ENCODE measurements around the gene KLHL14. TPM values are rescaled to one million over a fixed set of nuclear protein-coding genes. Genes with fewer than 3 reads are reported as not detected.

KLHL14 gene
- total RNA-seq, 1 donor from 2014 or later: 1.3 TPM

DNA sequence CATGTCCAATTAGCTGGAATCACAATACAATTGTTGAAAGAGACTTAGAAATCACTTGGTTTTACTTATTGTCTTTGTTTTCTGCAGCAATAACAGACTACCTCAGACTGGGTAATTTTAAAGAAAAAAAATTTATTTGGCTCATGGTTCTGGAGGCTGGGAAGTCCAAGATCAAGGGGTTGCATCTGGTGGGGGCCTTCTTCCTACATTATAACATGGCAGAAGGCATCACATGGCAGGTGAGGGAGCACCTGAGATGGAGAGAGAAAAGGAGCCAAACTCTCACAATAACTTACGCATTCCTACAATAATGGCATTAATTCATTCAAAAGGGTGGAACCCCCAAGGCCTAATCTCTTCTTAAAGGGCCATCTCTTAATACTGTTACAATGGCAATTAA is 37.5 kb upstream of the KLHL14 start:
- Mint-ChIP-seq H3K9me3 (ENCODE audit: unreplicated experiment) (no peaks in the 10 kb centered on the region), H3K27me3 (ENCODE audit: unreplicated experiment) (no peaks in the 10 kb centered on the region)

DNA sequence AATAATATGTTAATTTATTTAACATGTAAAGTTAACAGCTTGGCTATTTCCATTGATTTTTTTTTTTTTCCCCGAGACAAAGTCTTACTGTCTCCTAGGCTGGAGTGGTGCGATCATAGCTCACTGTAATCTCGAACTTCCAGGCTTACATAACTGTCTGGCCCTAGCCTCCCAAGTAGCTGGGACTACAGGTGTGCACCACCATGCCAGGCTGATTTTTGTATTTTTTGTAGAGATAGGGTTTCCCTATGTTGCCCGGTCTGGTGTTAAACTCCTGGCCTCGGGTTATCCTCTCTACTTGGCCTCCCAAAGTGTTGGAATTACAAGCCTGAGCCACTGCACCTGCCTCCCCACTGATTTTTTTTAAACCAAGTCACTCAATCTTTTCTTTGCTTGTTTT is 32.5 kb upstream of the KLHL14 start:
- TF ChIP-seq, protein P1, sequence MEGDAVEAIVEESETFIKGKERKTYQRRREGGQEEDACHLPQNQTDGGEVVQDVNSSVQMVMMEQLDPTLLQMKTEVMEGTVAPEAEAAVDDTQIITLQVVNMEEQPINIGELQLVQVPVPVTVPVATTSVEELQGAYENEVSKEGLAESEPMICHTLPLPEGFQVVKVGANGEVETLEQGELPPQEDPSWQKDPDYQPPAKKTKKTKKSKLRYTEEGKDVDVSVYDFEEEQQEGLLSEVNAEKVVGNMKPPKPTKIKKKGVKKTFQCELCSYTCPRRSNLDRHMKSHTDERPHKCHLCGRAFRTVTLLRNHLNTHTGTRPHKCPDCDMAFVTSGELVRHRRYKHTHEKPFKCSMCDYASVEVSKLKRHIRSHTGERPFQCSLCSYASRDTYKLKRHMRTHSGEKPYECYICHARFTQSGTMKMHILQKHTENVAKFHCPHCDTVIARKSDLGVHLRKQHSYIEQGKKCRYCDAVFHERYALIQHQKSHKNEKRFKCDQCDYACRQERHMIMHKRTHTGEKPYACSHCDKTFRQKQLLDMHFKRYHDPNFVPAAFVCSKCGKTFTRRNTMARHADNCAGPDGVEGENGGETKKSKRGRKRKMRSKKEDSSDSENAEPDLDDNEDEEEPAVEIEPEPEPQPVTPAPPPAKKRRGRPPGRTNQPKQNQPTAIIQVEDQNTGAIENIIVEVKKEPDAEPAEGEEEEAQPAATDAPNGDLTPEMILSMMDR (IDR thresholded peaks at IDR 0.05; ENCODE audit: unreplicated experiment): no peak
- Mint-ChIP-seq H3K4me1 (ENCODE audit: unreplicated experiment) (peaks cover 9% of the 10 kb centered on the region), H3K4me3 (ENCODE audit: unreplicated experiment) (no peak overlapping the region), H3K36me3 (ENCODE audit: low read depth, unreplicated experiment) (no peaks in the 10 kb centered on the region), H3K9me3 (ENCODE audit: unreplicated experiment) (no peaks in the 10 kb centered on the region), H3K27me3 (ENCODE audit: unreplicated experiment) (no peaks in the 10 kb centered on the region), H3K27ac (ENCODE audit: unreplicated experiment) (no peak overlapping the region)
- DNase-seq (ENCODE audit: low spot score): no peak

More for the DNA sequence above, 37.5 kb upstream of the KLHL14 start:
- no peak for DNase-seq (ENCODE audit: low spot score)
- no peak overlapping the region for H3K4me3 Mint-ChIP-seq (ENCODE audit: unreplicated experiment)
- H3K4me1 Mint-ChIP-seq (ENCODE audit: unreplicated experiment): no peaks in the 10 kb centered on the region
- no peaks in the 10 kb centered on the region for H3K36me3 Mint-ChIP-seq (ENCODE audit: low read depth, unreplicated experiment)
- TF ChIP-seq, protein P1 (IDR thresholded peaks at IDR 0.05; ENCODE audit: unreplicated experiment): no peak
- H3K27ac Mint-ChIP-seq (ENCODE audit: unreplicated experiment): no peak overlapping the region

DNA sequence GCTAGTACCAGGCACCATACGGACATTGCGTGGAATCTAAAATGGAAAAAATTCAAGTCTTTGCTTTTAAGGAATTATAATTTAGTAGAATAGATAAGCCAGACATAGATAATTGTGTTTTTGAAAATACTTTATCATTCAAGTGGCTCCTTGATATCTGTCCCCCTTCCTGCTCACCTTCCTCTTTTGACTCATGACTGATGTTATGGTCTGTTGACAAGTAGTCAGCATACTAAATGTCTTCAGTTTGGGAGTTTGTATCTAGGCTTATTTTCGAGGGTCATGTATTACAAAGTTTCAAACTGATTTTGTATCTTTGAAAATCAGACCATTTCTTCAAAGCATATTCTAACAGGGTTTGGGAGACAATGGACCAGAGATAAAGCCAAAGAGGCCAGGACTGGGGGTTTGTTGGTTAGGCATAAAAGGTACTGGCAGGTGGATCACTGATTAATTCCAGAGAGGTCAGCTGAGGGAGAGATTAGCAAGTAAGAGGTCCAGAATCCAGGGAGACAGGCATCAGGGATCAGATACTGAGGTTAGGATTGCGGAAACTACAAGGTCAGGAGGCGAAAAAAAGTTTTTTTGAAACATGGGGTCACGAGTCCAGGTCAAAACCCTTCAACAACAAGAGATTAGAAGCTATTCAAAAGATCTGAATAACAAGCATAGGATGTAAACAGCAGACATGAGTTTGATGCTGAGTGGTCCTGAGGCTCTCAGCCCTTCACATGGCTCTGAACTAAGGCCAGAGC is 31.5 kb upstream of the KLHL14 start:
- H3K36me3 Mint-ChIP-seq (ENCODE audit: low read depth, unreplicated experiment): no peaks in the 10 kb centered on the region
- H3K27me3 Mint-ChIP-seq (ENCODE audit: unreplicated experiment): no peaks in the 10 kb centered on the region
- H3K9me3 Mint-ChIP-seq (ENCODE audit: unreplicated experiment): no peaks in the 10 kb centered on the region
- no peak overlapping the region for H3K4me3 Mint-ChIP-seq (ENCODE audit: unreplicated experiment)
- H3K27ac Mint-ChIP-seq (ENCODE audit: unreplicated experiment): no peak overlapping the region
- peaks cover 9% of the 10 kb centered on the region for H3K4me1 Mint-ChIP-seq (ENCODE audit: unreplicated experiment)
- DNase-seq (ENCODE audit: low spot score): no peak
- TF ChIP-seq, protein P1 (IDR thresholded peaks at IDR 0.05; ENCODE audit: unreplicated experiment): no peak

DNA sequence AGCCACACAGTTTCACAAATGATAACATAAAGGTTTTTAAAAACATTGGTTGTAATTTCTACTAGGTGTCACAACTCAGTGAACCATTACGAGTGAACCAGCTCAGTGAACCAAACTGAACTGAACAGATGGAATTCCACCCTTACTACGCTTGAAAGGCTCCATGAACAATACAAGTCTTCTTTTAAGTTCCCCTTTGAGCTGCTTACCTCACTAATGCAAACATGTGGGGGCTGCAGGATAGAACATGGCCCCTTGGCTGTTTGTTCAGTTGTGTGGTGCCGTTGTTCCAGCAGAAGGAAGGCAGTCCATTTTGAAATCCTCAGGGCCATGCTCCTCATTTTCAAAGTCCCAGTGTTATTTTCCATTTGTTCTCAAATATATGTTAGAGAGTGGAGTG is 30.7 kb upstream of the KLHL14 start:
- no peak overlapping the region for H3K27ac Mint-ChIP-seq (ENCODE audit: unreplicated experiment)
- H3K4me3 Mint-ChIP-seq (ENCODE audit: unreplicated experiment): no peak overlapping the region
- peaks cover 9% of the 10 kb centered on the region for H3K4me1 Mint-ChIP-seq (ENCODE audit: unreplicated experiment)
- DNase-seq (ENCODE audit: low spot score): no peak
- TF ChIP-seq, protein P1 (IDR thresholded peaks at IDR 0.05; ENCODE audit: unreplicated experiment): no peak
- H3K27me3 Mint-ChIP-seq (ENCODE audit: unreplicated experiment): no peaks in the 10 kb centered on the region
- no peaks in the 10 kb centered on the region for H3K36me3 Mint-ChIP-seq (ENCODE audit: low read depth, unreplicated experiment)
- no peaks in the 10 kb centered on the region for H3K9me3 Mint-ChIP-seq (ENCODE audit: unreplicated experiment)

DNA sequence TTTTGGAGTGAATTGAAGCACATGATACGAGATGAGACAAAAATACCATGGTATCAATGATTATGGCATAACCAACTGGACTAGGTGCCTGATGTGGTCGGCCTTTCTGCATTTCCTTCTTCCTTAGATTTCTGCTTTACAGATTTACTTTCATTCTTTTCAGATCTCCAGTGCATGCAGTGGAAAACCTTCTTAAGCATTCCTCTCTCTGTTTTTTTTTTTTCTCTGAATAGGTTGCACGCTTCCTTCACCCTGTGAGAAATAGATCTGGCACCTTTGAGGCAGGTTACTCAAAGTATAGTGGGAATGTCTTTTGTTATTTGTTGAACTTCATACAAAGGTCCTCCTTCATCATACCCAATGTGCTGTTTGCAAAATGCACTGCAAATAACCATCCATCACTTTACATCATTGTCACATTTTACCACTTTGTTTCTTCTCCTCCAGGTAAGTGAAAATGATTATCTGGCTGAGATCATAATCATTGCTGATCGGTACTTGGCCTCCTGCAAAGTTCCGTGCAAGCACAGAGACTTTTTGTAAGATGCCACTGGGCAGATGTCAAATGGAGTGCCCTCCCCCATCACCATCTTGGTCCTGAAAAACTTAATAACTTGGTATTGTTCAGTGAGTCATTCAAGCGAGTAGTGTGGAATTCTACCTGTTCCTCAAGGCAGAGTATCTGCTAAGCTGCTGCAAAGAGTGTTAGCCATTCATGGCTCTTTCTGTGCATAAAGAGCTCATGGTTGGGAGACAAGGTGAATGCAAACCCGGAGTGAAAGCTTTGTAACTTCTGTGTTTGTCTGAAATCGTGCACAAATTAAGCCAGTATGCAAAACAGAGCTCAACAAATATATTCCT is 30.0 kb upstream of the KLHL14 start:
- Mint-ChIP-seq H3K27ac (ENCODE audit: unreplicated experiment) (no peak overlapping the region), H3K27me3 (ENCODE audit: unreplicated experiment) (no peaks in the 10 kb centered on the region), H3K9me3 (ENCODE audit: unreplicated experiment) (no peaks in the 10 kb centered on the region), H3K36me3 (ENCODE audit: low read depth, unreplicated experiment) (no peaks in the 10 kb centered on the region), H3K4me1 (ENCODE audit: unreplicated experiment) (peaks cover 9% of the 10 kb centered on the region), H3K4me3 (ENCODE audit: unreplicated experiment) (no peak overlapping the region)
- no peak for DNase-seq (ENCODE audit: low spot score)
- TF ChIP-seq, protein P1 (IDR thresholded peaks at IDR 0.05; ENCODE audit: unreplicated experiment): no peak
